Stomach smooth muscle (tissue), 2 donors: Measurements from ENCODE around the gene BNC1.

Source experiments
- H3K27ac ChIP-seq: one replicate; pipeline ENCODE4 v1.7.0; 2013; ENCODE audit warnings: mild to moderate bottlenecking, low read length, inconsistent platforms
- H3K27me3 ChIP-seq, 2 donors: one replicate each; pipeline ENCODE4 v1.7.0; 2013; ENCODE audit warnings: low read length in 2 of 2; ENCODE audit not compliant: insufficient read depth in 2 of 2, control insufficient read depth in 1 of 2
- H3K36me3 ChIP-seq, 2 donors: one replicate each; pipeline ENCODE4 v1.7.0; 2013; ENCODE audit warnings: low read length in 2 of 2; ENCODE audit not compliant: control insufficient read depth in 2 of 2, insufficient read depth in 2 of 2
- H3K4me1 ChIP-seq: one replicate; pipeline ENCODE4 v1.7.0; 2013; ENCODE audit warnings: low read length; ENCODE audit not compliant: control insufficient read depth, insufficient read depth
- H3K4me3 ChIP-seq, 2 donors: one replicate each; pipeline ENCODE4 v1.7.0; 2013; ENCODE audit warnings: low read length in 2 of 2
- H3K9ac ChIP-seq, 2 donors: one replicate each; pipeline ENCODE4 v1.7.0; 2013; ENCODE audit warnings: low read length in 2 of 2, mild to moderate bottlenecking in 1 of 2
- H3K9me3 ChIP-seq, 2 donors: one replicate each; pipeline ENCODE4 v1.7.0; 2013; ENCODE audit warnings: low read length in 2 of 2; ENCODE audit not compliant: control insufficient read depth in 2 of 2
- donor health status: healthy.
- donor health status: Pancreatic carcinoma.

The BNC1 gene

GRCh38 chr15:83295417-83295816 is 11.0 kb upstream of the BNC1 start:
- Histone ChIP-seq H3K27me3 (peaks cover 0 to 2% of the 10 kb centered on the region in 2 donors), H3K27ac (no peak overlapping the region), H3K9me3 (no peaks in the 10 kb centered on the region), H3K4me3 (no peak overlapping the region), H3K36me3 (no peaks in the 10 kb centered on the region), H3K9ac (no peak overlapping the region), H3K4me1 (no peaks in the 10 kb centered on the region)

- no peak overlapping the region for H3K4me3 ChIP-seq
- H3K27me3 ChIP-seq = peaks cover 0 to 2% of the 10 kb centered on the region in 2 donors
- no peaks in the 10 kb centered on the region for H3K9me3 ChIP-seq
- no peak overlapping the region for H3K27ac ChIP-seq
- no peaks in the 10 kb centered on the region for H3K4me1 ChIP-seq
- no peaks in the 10 kb centered on the region for H3K36me3 ChIP-seq
- H3K9ac ChIP-seq = no peak overlapping the region
These were observed 8.7 kb upstream of the BNC1 start for GRCh38 chr15:83293201-83293600.

DNA sequence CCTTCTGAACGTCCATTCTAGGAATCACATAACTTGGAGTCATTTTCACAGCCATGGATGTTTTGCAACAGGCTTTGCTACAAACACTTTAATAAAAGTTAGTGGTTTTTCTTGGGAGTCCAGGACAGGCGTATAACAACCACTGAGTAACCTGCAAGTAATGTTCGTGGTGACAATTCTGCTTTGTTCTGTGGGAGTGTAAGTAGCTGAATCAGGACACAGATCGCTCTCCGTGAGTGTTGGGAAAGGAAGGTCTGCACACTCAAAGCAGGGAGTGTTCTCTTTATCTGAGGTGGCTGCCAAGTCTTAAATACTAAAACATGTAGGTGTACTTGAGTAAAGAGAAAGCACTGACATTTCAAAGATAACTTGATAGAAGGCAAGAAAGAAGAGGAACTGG is 7.9 kb upstream of the BNC1 start:
- Histone ChIP-seq H3K4me1 (no peaks in the 10 kb centered on the region), H3K9me3 (no peaks in the 10 kb centered on the region), H3K27me3 (peaks cover 0 to 2% of the 10 kb centered on the region in 2 donors), H3K9ac (no peak overlapping the region), H3K4me3 (no peak overlapping the region), H3K27ac (no peak overlapping the region), H3K36me3 (no peaks in the 10 kb centered on the region)

- H3K27me3 ChIP-seq = peaks cover 7 to 10% of the 10 kb centered on the region in 2 donors
- no peaks in the 10 kb centered on the region for H3K4me1 ChIP-seq
- H3K27ac ChIP-seq = no peak overlapping the region
- H3K4me3 ChIP-seq = no peak overlapping the region
- H3K9me3 ChIP-seq = no peaks in the 10 kb centered on the region
- no peaks in the 10 kb centered on the region for H3K36me3 ChIP-seq
- H3K9ac ChIP-seq = no peak overlapping the region
These were observed 5.8 kb upstream of the BNC1 start for GRCh38 chr15:83290236-83290635.

GRCh38 chr15:83289160-83289559 is 4.7 kb upstream of the BNC1 start:
- Histone ChIP-seq H3K9ac (no peak overlapping the region), H3K4me3 (no peak overlapping the region), H3K27me3 (peaks cover 12 to 16% of the 10 kb centered on the region in 2 donors), H3K36me3 (no peaks in the 10 kb centered on the region), H3K9me3 (no peaks in the 10 kb centered on the region), H3K27ac (no peak overlapping the region), H3K4me1 (peaks cover 2% of the 10 kb centered on the region)

DNA sequence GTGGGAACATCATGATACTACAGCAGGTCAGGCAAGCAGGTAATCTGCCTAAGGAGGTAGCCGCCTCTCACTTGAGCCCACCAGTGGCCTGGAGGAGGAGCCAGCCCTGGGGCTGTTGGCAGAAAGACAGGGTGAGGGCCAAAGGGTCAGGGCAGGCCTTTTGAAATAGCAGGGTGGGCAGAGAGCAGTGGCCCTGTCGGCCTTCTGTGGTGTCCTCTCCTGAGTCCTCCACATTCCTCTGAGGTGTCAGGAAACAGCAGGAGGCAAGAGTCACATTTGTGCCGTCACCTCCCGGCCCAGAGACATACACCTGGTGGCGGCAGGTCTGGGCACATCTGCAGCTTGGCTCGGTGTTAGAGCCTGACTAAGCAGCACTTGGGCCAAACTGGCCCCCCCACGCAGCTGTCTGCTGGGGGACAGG is 3.9 kb upstream of the BNC1 start:
- peaks cover 4% of the 10 kb centered on the region for H3K4me1 ChIP-seq
- no peak overlapping the region for H3K27ac ChIP-seq
- no peaks in the 10 kb centered on the region for H3K36me3 ChIP-seq
- H3K27me3 ChIP-seq = peaks cover 17 to 23% of the 10 kb centered on the region in 2 donors
- no peaks in the 10 kb centered on the region for H3K9me3 ChIP-seq
- no peak overlapping the region for H3K9ac ChIP-seq
- H3K4me3 ChIP-seq = no peak overlapping the region

GRCh38 chr15:83287541-83288027 is 3.1 kb upstream of the BNC1 start:
- H3K27me3 ChIP-seq = peaks cover 22 to 31% of the 10 kb centered on the region in 2 donors
- no peaks in the 10 kb centered on the region for H3K36me3 ChIP-seq
- H3K4me3 ChIP-seq = no peak overlapping the region
- H3K27ac ChIP-seq = no peak overlapping the region
- no peaks in the 10 kb centered on the region for H3K9me3 ChIP-seq
- H3K9ac ChIP-seq = no peak overlapping the region
- H3K4me1 ChIP-seq = peaks cover 4% of the 10 kb centered on the region

DNA sequence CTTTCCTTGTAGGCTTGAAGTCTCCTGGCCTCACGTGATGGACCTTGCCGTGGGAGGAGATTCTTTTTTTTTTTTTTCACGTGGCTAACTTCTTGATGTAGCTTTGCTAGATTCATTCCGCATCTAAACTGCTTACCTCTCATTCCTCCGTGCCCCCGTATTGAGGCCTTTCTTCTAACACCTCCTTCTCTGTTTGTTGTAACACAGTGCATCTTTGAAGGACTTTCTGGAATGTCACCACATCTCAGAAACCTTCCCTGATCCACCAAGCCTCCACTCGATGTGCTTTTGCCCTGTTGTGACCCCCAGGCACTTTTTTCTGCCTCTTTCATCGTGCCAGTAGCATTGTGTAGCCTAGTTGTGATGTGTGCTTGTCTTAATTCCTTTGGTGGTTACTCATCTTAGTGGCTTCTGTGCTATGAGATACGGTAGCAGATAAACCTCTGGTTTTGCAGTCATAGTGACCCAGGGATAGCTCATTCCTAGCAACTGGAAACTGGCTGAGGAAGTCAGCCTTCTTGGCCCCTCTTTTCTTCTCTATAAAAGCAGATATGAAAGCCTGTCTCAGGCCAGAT is 1.6 kb upstream of the BNC1 start:
- Histone ChIP-seq H3K9me3 (no peaks in the 10 kb centered on the region), H3K9ac (no peak overlapping the region), H3K27ac (no peak overlapping the region), H3K27me3 (peaks cover 27 to 47% of the 10 kb centered on the region in 2 donors), H3K4me3 (no peak overlapping the region), H3K36me3 (no peaks in the 10 kb centered on the region), H3K4me1 (peaks cover 4% of the 10 kb centered on the region)

DNA sequence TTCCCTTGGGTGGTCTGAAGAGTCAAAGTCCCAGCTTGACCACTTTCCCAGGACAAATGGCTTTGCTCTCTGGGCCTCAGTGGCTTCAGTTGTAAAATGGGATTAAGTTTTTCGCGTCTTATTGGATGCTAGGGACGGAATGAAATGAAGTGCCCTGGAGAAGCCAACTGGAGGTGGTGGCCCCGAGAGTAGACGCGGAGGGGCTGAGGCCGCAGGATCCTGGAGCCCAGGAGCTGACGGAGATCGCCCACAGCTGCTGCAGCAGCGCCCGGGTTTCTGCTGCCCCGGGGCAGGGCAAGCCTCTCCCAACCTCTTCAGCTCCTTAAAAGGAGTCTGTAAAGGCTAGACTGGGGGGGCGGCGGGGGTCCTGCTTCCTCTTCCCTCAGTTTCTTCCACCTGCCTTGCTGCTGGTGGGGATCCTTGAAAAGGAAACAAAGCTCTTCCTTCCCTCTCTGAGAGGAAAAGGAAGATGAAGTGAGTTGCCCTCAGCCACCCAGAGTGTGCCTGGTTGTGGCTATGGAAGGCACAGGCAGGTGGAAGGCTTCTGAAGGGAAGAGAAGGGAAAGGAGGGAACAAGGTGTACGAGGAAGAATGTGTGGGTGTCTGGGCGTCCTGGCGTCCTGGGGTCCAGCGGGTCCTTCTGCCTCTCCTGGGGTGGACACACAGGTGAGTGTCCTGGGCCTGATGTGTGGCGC is 967 bp upstream of the BNC1 start:
- peaks cover 27 to 48% of the 10 kb centered on the region in 2 donors for H3K27me3 ChIP-seq

DNA sequence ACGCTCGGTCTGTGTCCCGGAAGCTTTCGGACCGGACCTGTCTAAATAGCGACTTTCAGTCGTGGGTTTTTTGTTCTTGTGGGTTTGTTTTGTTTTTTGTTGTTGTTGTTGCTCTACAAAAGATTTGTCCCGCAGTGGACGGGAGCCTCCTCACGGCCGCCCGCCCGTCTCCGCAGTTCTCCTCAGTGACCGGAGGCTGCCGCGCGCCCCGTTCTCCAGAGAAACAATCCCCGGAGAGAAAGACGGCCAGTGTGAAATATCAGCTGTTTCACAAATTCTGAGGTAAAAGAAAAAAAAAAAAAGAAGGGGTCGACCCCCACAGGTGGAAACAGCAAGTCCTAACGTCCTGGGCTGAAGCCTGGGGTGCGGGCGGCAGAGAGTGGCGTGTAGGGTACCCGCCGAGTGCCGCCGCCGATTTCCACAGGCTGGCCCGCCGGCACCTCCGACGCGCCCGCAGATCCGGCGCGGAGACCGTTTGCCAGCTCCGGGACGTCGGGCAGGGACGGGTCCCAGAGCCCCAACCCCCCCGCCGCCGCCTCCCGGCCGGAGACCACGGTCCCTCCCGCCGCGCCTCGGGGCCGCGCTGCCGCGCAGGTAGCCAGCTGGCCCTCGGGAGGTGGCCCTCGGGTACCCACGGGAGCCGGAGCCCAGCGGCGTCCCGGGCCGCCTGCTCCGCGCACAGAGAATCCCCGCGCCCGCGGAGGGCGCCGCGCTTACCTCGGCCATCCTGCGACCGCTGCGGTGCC is 478 bp downstream of the BNC1 start:
- Histone ChIP-seq H3K27ac (no peak overlapping the region), H3K4me1 (peaks cover 4% of the 10 kb centered on the region), H3K36me3 (no peaks in the 10 kb centered on the region), H3K9me3 (no peaks in the 10 kb centered on the region), H3K27me3 (peaks cover 30 to 48% of the 10 kb centered on the region in 2 donors), H3K4me3 (peak overlapping the region; percentile 53 to 66), H3K9ac (no peak overlapping the region)

More for the DNA sequence above, 967 bp upstream of the BNC1 start:
- Histone ChIP-seq H3K27ac (no peak overlapping the region), H3K4me1 (peaks cover 4% of the 10 kb centered on the region), H3K9ac (no peak overlapping the region), H3K9me3 (no peaks in the 10 kb centered on the region), H3K36me3 (no peaks in the 10 kb centered on the region), H3K4me3 (no peak overlapping the region)
